Nasal cavity respiratory epithelium epithelial cell of viscerocranial mucosa (primary cell): ENCODE results near the gene CCN5. TPM values are rescaled to one million over a fixed set of nuclear protein-coding genes. Genes with fewer than 3 reads are reported as not detected.

Source experiments
- total RNA-seq: library from RNA; depleted of rRNA; stranded (reverse); fragments of >200 nt; gene quantifications from 2 replicates; pipeline ENCODE4 v1.2.3, GENCODE V29; 2014

Gene CCN5
- not detected in 2 replicates for total RNA-seq

GRCh38 chr20:44714701-44715498 is at the start of gene CCN5:
TSS of gene CCN5 (plus strand) at chr20:44715369. CDS start at chr20:44715391, 22 bp downstream.

GRCh38 chr20:44745598-44746366 is 30.6 kb downstream of the CCN5 start, which contains the start of gene KCNK15:
TSS of gene KCNK15 (plus strand) at chr20:44745865. CDS start at chr20:44745911, 46 bp downstream.

Other genes with a start within 250 kb of the CCN5 start
- gene TTPAL, start 239.5 kb upstream of the CCN5 start, total RNA-seq, result 15.7 and 27.3 TPM in 2 replicates
- 96.0 and 118 TPM in 2 replicates for gene SERINC3, start 193.3 kb upstream of the CCN5 start, total RNA-seq
- 6.8 and 7.5 TPM in 2 replicates for gene PKIG, start 132.8 kb upstream of the CCN5 start, total RNA-seq
- 9.9 and 26.8 TPM in 2 replicates for gene ADA, start 63.7 kb upstream of the CCN5 start, total RNA-seq
- gene KCNK15, start 30.5 kb downstream of the CCN5 start, total RNA-seq, result 0.14 and 0.34 TPM in 2 replicates
- not detected in 2 replicates for gene RIMS4, start 95.2 kb downstream of the CCN5 start, total RNA-seq
- 58.8 and 140 TPM in 2 replicates for gene YWHAB, start 170.3 kb downstream of the CCN5 start, total RNA-seq
- 6.8 and 21.9 TPM in 2 replicates for gene PABPC1L, start 194.7 kb downstream of the CCN5 start, total RNA-seq
- 16.7 and 18.5 TPM in 2 replicates for gene TOMM34, start 245.0 kb downstream of the CCN5 start, total RNA-seq